H9 (cell line): ENCODE data around the gene POLD1. TPM values are rescaled to one million over a fixed set of nuclear protein-coding genes. Genes with fewer than 3 reads are reported as not detected.

ENCODE experiments used
- DNase-seq: peaks from one replicate; pipeline ENCODE4 v3.0.0-alpha.2; 2017
- H2AFZ ChIP-seq: one replicate; pipeline ENCODE4 v1.6.1; 2013; ENCODE audit warnings: mild to moderate bottlenecking, low read length, control low read depth, moderate library complexity
- H2AK5ac ChIP-seq: 2 replicates; pipeline ENCODE4 v1.6.1; 2013; ENCODE audit warnings: low read length, control low read depth, mixed read lengths; ENCODE audit not compliant: insufficient read length
- H2BK120ac ChIP-seq: one replicate; pipeline ENCODE4 v1.6.1; 2013; ENCODE audit warnings: low read depth, mild to moderate bottlenecking, low read length, control low read depth, inconsistent platforms; ENCODE audit not compliant: poor library complexity, severe bottlenecking
- H2BK12ac ChIP-seq: 2 replicates; pipeline ENCODE4 v1.6.1; 2013; ENCODE audit warnings: low read length, control low read depth, mixed read lengths, low read depth; ENCODE audit not compliant: insufficient read length
- H2BK15ac ChIP-seq: 2 replicates; pipeline ENCODE4 v1.6.1; 2013; ENCODE audit warnings: low read depth, low read length, control low read depth
- H2BK20ac ChIP-seq: one replicate; pipeline ENCODE4 v1.6.1; 2013; ENCODE audit warnings: low read depth, mild to moderate bottlenecking, low read length, control low read depth, inconsistent platforms; ENCODE audit not compliant: poor library complexity, severe bottlenecking
- H2BK5ac ChIP-seq: 2 replicates; pipeline ENCODE4 v1.6.1; 2013; ENCODE audit warnings: low read length, control low read depth, mixed read lengths; ENCODE audit not compliant: insufficient read length
- H3K14ac ChIP-seq: 2 replicates; pipeline ENCODE4 v1.6.1; 2013; ENCODE audit warnings: low read length, control low read depth; ENCODE audit not compliant: insufficient read depth
- H3K18ac ChIP-seq: 2 replicates; pipeline ENCODE4 v1.6.1; 2013; ENCODE audit warnings: low read depth, mild to moderate bottlenecking, mixed read lengths, low read length, control low read depth; ENCODE audit not compliant: insufficient read length
- H3K23ac ChIP-seq: 2 replicates; pipeline ENCODE4 v1.6.1; 2013; ENCODE audit warnings: low read length, control low read depth, mixed read lengths, low read depth; ENCODE audit not compliant: insufficient read length
- H3K23me2 ChIP-seq: 2 replicates; pipeline ENCODE4 v1.6.1; 2013; ENCODE audit warnings: low read depth, mild to moderate bottlenecking, mixed read lengths, low read length, control low read depth; ENCODE audit not compliant: insufficient read length, poor library complexity, severe bottlenecking
- H3K27ac ChIP-seq: 2 replicates; pipeline ENCODE4 v1.5.1; 2013; ENCODE audit warnings: low read length, control low read depth, mixed read lengths, low read depth; ENCODE audit not compliant: insufficient read length
- H3K27me3 ChIP-seq: 2 replicates; pipeline ENCODE4 v1.6.1; 2013; ENCODE audit warnings: low read length, control low read depth, inconsistent platforms; ENCODE audit not compliant: insufficient read depth
- H3K4ac ChIP-seq: 2 replicates; pipeline ENCODE4 v1.6.1; 2013; ENCODE audit warnings: low read depth, mild to moderate bottlenecking, control low read depth, inconsistent platforms, low read length, moderate library complexity
- H3K4me1 ChIP-seq: 2 replicates; pipeline ENCODE4 v1.6.1; 2013; ENCODE audit warnings: low read length, control low read depth, inconsistent platforms; ENCODE audit not compliant: insufficient read depth
- H3K4me2 ChIP-seq: 2 replicates; pipeline ENCODE4 v1.6.1; 2013; ENCODE audit warnings: low read length, control low read depth, mixed read lengths; ENCODE audit not compliant: insufficient read length, insufficient read depth
- H3K56ac ChIP-seq: 2 replicates; pipeline ENCODE4 v1.6.1; 2013; ENCODE audit warnings: low read depth, mild to moderate bottlenecking, mixed read lengths, low read length, control low read depth; ENCODE audit not compliant: insufficient read length
- H3K79me1 ChIP-seq: 2 replicates; pipeline ENCODE4 v1.6.1; 2013; ENCODE audit warnings: low read depth, mild to moderate bottlenecking, moderate library complexity, low read length, control low read depth, inconsistent platforms; ENCODE audit not compliant: insufficient read depth, poor library complexity, severe bottlenecking
- H3K79me2 ChIP-seq: 2 replicates; pipeline ENCODE4 v1.6.1; 2013; ENCODE audit warnings: low read length, control low read depth, inconsistent platforms; ENCODE audit not compliant: insufficient read depth
- H3K9ac ChIP-seq: 2 replicates; pipeline ENCODE4 v1.6.1; 2013; ENCODE audit warnings: low read length, control low read depth, mixed read lengths; ENCODE audit not compliant: insufficient read length; ENCODE audit errors: extremely low read depth
- H3K9me3 ChIP-seq: one replicate; pipeline ENCODE4 v1.6.1; 2013; ENCODE audit warnings: low read depth, low read length, inconsistent platforms; ENCODE audit not compliant: control insufficient read depth
- H3T11ph ChIP-seq: one replicate; pipeline ENCODE4 v1.6.1; 2013; ENCODE audit warnings: mild to moderate bottlenecking, low read length, control low read depth, inconsistent platforms
- H4K20me1 ChIP-seq: one replicate; pipeline ENCODE4 v1.6.1; 2013; ENCODE audit not compliant: control insufficient read depth, insufficient read length, insufficient read depth
- H4K5ac ChIP-seq: 2 replicates; pipeline ENCODE4 v1.6.1; 2013; ENCODE audit warnings: low read depth, mild to moderate bottlenecking, mixed read lengths, low read length, control low read depth; ENCODE audit not compliant: insufficient read length
- H4K8ac ChIP-seq: replicated peaks from 2 replicates; pipeline ENCODE4 v1.6.1; 2013; ENCODE audit warnings: low read length, control low read depth, mixed read lengths, low read depth; ENCODE audit not compliant: insufficient read length
- H4K91ac ChIP-seq: 2 replicates; pipeline ENCODE4 v1.6.1; 2013; ENCODE audit warnings: low read depth, mild to moderate bottlenecking, moderate library complexity, mixed read lengths, low read length, control low read depth; ENCODE audit not compliant: insufficient read length
- H3K27ac Mint-ChIP-seq, 3 experiments: 2 replicates in 2 of 3; 3 replicates in 1 of 3; pipeline ENCODE4 v1.8.0; 2020 to 2021; ENCODE audit warnings: mixed read lengths in 3 of 3, mild to moderate bottlenecking in 1 of 3, moderate library complexity in 1 of 3
- H3K27me3 Mint-ChIP-seq: 2 replicates; pipeline ENCODE4 v1.8.0; 2021; ENCODE audit warnings: low read depth, mild to moderate bottlenecking, moderate library complexity, mixed read lengths
- H3K36me3 Mint-ChIP-seq, 3 experiments: 2 replicates in 2 of 3; 3 replicates in 1 of 3; pipeline ENCODE4 v1.8.0; 2020 to 2021; ENCODE audit warnings: low read depth in 3 of 3, mixed read lengths in 3 of 3; ENCODE audit not compliant: insufficient read depth in 1 of 3
- H3K4me1 Mint-ChIP-seq, 2 experiments: 2 replicates each; pipeline ENCODE4 v1.8.0; 2020; ENCODE audit warnings: mixed read lengths in 2 of 2
- H3K4me3 Mint-ChIP-seq, 2 experiments: 2 replicates in 1 of 2; 3 replicates in 1 of 2; pipeline ENCODE4 v1.8.0; 2020 to 2021; ENCODE audit warnings: mild to moderate bottlenecking in 2 of 2, mixed read lengths in 2 of 2, moderate library complexity in 1 of 2
- H3K9me3 Mint-ChIP-seq, 2 experiments: 2 replicates in 1 of 2; 3 replicates in 1 of 2; pipeline ENCODE4 v1.8.0; 2020; ENCODE audit warnings: mild to moderate bottlenecking in 2 of 2, mixed read lengths in 2 of 2, moderate library complexity in 1 of 2
- CTCF ChIP-seq: fragments of 200-600 bp; sonication (generic); conservative IDR thresholded peaks from 3 replicates; pipeline ENCODE4 v1.8.0; 2021; ENCODE audit warnings: antibody characterized with exemption, mild to moderate bottlenecking
- WGBS: extraction: QIAGEN DNeasy Blood & Tissue Kit; methylation state at CpG from one replicate; pipeline ENCODE4 v1.1.7; 2013; ENCODE audit warnings: missing lambda C conversion rate, low lambda C conversion rate, mixed read lengths; ENCODE audit not compliant: insufficient read length; ENCODE audit errors: extremely low coverage; 5-methylcytosine and 5-hydroxymethylcytosine counted together
- total RNA-seq: library from RNA; stranded (reverse); gene quantifications from 2 replicates; pipeline ENCODE4 v1.2.1, GENCODE V29; 2021

POLD1 gene
- total RNA-seq, 1 experiment from 2014 or later = 165 TPM

- H3K79me1 ChIP-seq = no peaks in the 10 kb centered on the region
- H3K4ac ChIP-seq = no peak overlapping the region
- H3K27me3 ChIP-seq = no peaks in the 10 kb centered on the region
- H2BK5ac ChIP-seq = no peak overlapping the region
- H2BK20ac ChIP-seq = no peak overlapping the region
- Mint-ChIP-seq H3K27ac (no peak overlapping the region), H3K4me3 (no peak overlapping the region), H3K36me3 (peaks cover 0 to 8% (median 6%) of the 10 kb centered on the region in 3 experiments; a peak in 4 of 7 replicates), H3K4me1 (peaks cover 11 to 19% of the 10 kb centered on the region in 2 experiments), H3K9me3 (no peaks in the 10 kb centered on the region; a peak in 2 of 5 replicates), H3K27me3 (peaks cover 12% of the 10 kb centered on the region)
- H3K56ac ChIP-seq = no peak overlapping the region
- no peak overlapping the region for H3K23ac ChIP-seq
- H4K5ac ChIP-seq = no peak overlapping the region
- H3T11ph ChIP-seq = no peak overlapping the region
- H3K14ac ChIP-seq = no peak overlapping the region; the same call in 1 of the 2 replicates
- WGBS = no CpG with 5 or more reads among the region's 11 CpGs
- no peak overlapping the region for H4K91ac ChIP-seq
- H3K4me2 ChIP-seq = no peak overlapping the region
- no peak overlapping the region for H2BK120ac ChIP-seq
- peaks cover 2% of the 10 kb centered on the region; the same call in 1 of the 2 replicates for H3K4me1 ChIP-seq
- H3K27ac ChIP-seq = no peak overlapping the region
- no peak for DNase-seq
- H2AFZ ChIP-seq = no peak overlapping the region
- H2BK12ac ChIP-seq = no peak overlapping the region
- no peaks in the 10 kb centered on the region for H4K20me1 ChIP-seq
- H3K18ac ChIP-seq = no peak overlapping the region
- no peak overlapping the region for H4K8ac ChIP-seq
- no peak overlapping the region for H2AK5ac ChIP-seq
- TF ChIP-seq CTCF = no peak
- no peak overlapping the region for H2BK15ac ChIP-seq
- H3K79me2 ChIP-seq = no peaks in the 10 kb centered on the region
- no peak overlapping the region for H3K9ac ChIP-seq
- H3K23me2 ChIP-seq = no peaks in the 10 kb centered on the region
- H3K9me3 ChIP-seq = no peaks in the 10 kb centered on the region
Observed at GRCh38 chr19:50359328-50359818, 24.8 kb upstream of the POLD1 start.
